Right kidney (tissue), 1 donor: ENCODE results near the gene PRDM1.

Source experiments
- DNase-seq: peaks from one replicate; pipeline ENCODE4 v3.0.0-alpha.2; 2016

The PRDM1 gene

GRCh38 chr6:106116125-106116832, 30.1 kb downstream of the PRDM1 start:
- no peak for DNase-seq

DNA sequence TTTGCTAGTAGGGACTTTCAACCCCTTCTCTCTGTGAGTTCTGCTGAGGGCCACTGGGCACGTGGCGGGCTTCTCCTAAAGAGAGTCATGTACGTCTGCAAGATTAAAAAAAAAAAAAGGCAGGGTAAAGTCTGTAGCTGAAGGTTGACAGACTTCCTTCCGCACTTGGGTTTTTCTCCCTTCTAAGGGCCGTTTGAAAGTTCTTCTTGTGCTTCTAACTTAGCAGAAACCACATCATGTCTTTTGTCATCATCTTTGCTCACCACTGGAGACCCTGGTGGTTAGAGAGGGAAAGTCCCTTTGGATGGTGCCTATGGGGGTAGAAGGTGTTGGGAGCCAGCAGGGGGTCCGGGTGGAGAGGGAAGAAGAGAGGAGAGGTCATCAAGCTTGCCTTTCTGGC, 31.4 kb downstream of the PRDM1 start:
- no peak for DNase-seq

DNA sequence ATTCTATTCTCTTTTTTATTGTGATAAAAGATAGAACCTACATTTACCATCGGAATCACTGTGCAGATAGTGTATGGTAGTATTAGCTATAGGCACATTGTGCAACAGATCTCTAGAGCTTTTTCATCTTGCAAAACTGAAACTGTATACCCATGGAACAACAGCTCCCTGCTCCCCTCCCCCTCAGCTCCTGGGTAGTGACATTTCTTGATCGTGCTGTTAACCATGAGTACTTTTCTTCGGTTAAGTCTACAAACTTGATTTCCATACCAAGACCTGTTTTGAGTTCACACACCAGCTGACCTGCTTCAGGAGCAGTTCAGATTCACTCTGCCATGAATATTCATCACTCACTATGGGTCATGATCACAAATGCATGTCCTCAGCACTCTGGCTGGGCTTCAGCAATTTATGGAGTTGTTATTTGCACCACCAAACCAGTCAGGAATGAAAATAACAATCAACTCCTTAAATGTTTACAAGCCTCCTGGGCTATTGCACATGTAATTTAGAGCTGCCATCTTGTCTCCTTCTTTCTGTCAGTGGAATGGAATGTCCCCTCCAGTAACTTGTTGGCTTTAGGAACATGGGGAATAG, 32.8 kb downstream of the PRDM1 start:
- DNase-seq, result no peak

DNA sequence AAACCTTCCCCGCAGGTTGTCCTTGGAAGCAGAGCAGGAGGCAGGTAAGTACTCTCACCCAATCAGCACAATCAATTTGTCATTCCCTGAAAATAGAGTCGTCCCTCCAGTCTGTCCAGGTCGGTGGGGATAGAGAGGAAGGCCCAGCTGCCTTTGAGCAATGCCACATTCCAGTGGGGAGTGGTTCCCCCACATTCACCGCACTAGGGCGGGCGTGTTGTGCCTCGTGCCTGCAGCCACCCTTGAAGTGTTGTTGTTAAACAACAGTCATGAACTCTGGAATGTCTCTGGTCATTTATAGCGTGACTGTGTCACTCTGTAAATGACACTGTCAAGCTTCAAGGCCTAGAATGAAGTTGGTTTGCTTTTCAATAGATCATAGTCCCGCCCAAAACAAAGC, 33.4 kb downstream of the PRDM1 start:
- no peak for DNase-seq

DNA sequence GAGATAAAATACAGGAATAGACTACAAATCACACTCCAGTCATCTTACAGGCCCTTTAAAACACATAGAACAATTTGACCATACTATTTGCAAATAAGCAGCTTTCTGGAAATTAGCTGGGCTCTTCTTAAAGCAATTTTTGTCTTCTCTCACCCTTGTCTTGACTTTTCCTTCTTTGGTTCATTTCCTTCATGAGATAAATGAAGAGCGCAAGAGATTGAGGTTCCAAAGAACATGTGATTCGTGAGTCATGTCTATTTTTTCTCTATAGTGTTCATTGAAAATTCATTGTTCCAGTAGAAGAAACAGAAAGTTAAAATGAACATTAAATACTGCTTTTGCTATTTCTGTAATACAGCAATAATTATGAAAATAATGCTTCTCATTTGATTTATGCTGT, 33.9 kb downstream of the PRDM1 start:
- DNase-seq, result no peak

- no peak for DNase-seq
These were observed 34.3 kb downstream of the PRDM1 start for GRCh38 chr6:106120406-106120805.

GRCh38 chr6:106122306-106122918, 36.3 kb downstream of the PRDM1 start:
- DNase-seq, result no peak

GRCh38 chr6:106122938-106123656, 37.0 kb downstream of the PRDM1 start:
- DNase-seq, result no peak

GRCh38 chr6:106124015-106124414, 37.9 kb downstream of the PRDM1 start:
- no peak for DNase-seq

DNA sequence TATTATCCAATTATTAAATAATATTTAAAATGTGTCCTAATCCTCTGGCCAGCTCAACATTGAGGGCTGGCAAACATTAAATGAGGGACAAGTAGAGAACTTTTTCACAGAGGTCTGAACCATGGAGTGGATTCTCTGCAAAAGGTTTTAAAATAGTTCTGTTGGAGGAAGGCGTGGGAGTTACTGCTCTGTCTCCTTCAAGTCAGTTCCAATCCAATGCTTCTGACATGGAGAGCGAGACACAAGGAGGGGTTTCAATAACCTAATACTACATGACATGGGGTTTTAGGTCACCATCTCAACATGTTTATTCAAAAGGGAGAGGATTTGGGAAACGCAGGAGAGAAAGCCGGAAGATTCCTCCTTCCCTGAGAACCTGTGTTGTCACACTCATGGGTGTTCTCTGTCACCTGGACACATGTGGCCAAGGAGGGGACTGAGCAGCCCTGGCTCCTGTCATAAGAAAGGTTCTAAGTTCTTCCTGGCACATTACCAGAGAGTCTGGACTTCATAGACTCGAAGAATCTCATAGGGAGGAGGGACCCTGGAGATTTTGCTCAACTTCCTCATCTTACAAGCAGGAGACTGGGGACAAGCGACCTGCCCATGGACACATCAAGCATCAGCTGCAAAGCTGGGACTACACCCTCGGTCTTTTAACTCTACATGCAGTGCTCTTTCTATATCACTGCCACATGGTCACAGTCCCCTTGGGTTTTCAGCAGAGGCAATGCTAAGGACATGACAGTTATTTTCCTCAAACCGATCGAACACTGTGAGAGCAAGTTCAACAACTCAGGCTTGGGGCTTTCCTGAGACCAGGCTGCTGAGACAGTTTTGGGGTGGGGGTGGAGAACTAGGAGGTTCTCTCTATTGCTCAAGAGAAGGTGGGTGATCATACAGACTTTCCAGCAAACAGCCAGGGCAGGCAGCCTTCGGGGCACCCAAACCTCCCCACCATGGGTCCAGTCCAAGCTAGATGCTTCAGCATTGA, 38.6 kb downstream of the PRDM1 start:
- DNase-seq, result no peak

DNA sequence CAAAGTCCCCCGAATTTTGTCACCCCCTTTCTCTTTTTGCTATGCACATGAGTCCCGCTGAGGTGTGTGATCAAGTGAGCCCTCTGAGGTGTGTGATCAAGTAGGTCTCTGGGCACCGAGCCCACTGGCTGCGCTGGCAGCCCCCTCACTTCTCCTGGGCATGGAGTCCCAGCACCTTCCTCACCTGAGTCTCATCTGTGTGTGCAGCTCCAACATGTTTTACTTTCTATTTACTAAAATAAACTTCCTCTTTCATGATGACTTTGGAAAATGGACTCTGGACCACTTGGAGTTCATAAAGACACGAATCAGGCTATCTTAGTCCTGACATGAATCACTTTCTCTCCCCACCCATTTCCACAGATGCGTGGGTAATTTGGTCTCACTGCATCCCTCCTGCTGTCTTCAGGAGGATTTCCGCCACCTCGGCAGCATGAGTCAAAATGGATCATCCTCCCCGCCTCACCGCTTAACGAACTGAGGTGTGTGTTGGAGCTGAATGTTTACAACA, 39.8 kb downstream of the PRDM1 start:
- no peak for DNase-seq

- DNase-seq, result no peak
These were observed 40.3 kb downstream of the PRDM1 start for GRCh38 chr6:106126482-106126881.

DNA sequence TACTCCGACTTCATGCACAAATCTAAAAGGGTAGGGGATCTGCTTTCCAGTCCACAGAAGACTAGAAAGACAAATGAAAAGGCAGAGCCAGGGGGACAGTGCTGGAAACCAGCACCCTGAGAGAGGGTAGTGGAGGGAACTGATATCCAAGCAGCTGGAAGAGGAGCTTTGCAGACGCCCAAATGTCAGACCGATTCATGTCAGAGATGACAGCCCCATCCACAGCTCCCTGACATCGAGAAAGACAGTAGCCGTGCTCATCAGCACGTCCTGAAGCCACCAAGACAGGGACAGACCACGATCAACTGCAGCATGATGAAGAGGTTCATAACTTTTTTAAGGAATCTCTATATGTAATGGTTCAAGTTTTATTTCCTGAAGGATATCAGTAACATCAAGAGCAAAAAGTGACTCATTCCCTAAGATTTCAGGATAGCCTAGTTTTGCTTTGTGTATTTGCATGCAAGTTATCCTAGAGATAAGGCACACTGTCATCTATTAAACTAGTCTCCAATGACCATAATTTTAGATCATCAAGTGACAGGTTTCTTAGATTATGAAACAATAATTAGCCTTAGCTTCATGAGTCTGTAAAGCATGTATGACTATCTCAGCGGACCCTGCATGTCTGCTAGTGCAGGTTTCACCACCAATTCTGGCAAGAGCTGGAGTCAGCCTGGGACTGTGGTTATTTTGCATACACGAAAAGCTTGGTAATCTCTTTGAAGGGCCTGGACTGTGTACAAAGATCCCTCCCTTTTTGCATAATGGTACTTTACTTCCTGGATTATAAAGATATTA, 43.0 kb downstream of the PRDM1 start:
- DNase-seq, result no peak

GRCh38 chr6:106132153-106132698, 46.1 kb downstream of the PRDM1 start:
- no peak for DNase-seq

DNA sequence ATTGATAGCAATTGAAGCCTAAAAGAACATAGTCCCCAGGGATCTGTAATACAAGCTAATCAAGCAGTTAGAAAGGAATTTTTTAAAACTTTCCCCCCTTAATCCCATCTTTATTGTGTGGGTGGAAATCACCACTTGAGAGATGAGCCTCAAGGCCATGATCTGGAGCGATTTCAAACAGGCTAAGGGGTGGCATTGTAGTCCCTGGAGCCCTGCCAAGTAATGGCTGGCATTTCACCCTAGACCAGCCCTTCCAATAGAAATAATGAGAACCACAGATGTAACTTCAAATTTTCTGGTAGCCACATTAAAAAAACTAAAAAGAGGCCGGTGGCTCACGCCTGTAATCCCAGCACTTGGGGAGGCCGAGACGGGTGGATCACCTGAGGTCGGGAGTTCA, 46.9 kb downstream of the PRDM1 start:
- no peak for DNase-seq

GRCh38 chr6:106134087-106134770, 48.1 kb downstream of the PRDM1 start:
- DNase-seq, result no peak

- no peak for DNase-seq
These were observed 48.9 kb downstream of the PRDM1 start for GRCh38 chr6:106134906-106135634.

DNA sequence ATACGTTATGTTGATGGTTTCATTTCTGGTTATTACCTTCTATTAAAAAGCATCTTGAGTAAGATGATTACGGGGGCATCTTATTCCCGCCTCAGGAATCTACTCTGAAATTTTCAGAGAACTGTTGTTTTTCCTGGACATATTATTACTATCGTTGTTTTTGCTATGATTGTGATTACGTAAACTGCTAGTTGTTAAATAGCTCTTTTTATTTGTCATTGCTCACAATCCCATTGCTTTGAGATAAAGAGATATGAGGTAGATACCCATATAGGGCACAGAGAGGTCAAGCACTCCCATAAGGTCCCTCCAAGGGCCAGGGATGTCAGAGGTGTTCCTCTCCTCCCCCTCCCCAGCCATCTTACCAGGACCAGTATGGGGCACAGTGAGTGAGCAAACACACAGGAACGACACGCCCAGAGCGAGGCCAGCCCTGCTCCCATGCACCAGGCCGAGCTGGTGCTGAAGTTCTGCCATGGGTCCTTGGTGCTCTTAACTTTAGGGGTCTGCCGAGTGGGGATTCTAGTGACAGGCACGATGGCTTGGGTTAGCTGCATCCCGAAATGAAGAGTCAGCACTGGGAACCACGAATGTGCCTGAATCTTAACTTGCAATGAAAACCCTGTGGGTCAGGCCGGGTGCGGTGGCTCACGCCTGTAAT, 49.9 kb downstream of the PRDM1 start:
- no peak for DNase-seq

- DNase-seq, result no peak
These were observed 50.7 kb downstream of the PRDM1 start for GRCh38 chr6:106136845-106137244.
